DND-41 (cell line): ENCODE measurements around the gene MAP3K1.

ENCODE experiments used
- ATAC-seq: fragments of 200-7000 bp; cut with Tn5 transposase; 3 replicates; pipeline ENCODE4 v1.9.1; 2021; ENCODE audit warnings: low read depth; ENCODE audit not compliant: insufficient read depth
- DNase-seq: peaks from one replicate; pipeline ENCODE4 v3.0.0-alpha.2; 2020
- H2AFZ ChIP-seq: 2 replicates; pipeline ENCODE4 v1.6.0; 2012; ENCODE audit warnings: low read depth, low read length
- H3K27ac ChIP-seq: 2 replicates; pipeline ENCODE4 v1.5.1; 2012; ENCODE audit warnings: low read length, inconsistent platforms
- H3K27me3 ChIP-seq: fragments of 200-600 bp; sonication (generic); 2 replicates; pipeline ENCODE4 v1.6.0; 2012; ENCODE audit warnings: low read length, mild to moderate bottlenecking, inconsistent platforms; ENCODE audit not compliant: insufficient read depth, poor library complexity
- H3K36me3 ChIP-seq: 2 replicates; pipeline ENCODE4 v1.5.1; 2012; ENCODE audit warnings: low read length, inconsistent platforms; ENCODE audit not compliant: insufficient read depth
- H3K4me1 ChIP-seq: 2 replicates; pipeline ENCODE4 v1.5.1; 2012; ENCODE audit warnings: mild to moderate bottlenecking, low read length; ENCODE audit not compliant: insufficient read depth
- H3K4me2 ChIP-seq: 2 replicates; pipeline ENCODE4 v1.6.0; 2012; ENCODE audit warnings: mild to moderate bottlenecking, moderate library complexity, low read length, inconsistent platforms; ENCODE audit not compliant: insufficient read depth
- H3K4me3 ChIP-seq, 2 experiments: fragments of 200-600 bp in 1 of 2; shearing (Covaris generic) in 1 of 2; 2 replicates each; pipeline ENCODE4 v1.5.1; 2012 to 2016; ENCODE audit warnings: inconsistent platforms in 2 of 2, low read length in 2 of 2, mild to moderate bottlenecking in 2 of 2, low read depth in 1 of 2, moderate library complexity in 1 of 2
- H3K79me2 ChIP-seq: 2 replicates; pipeline ENCODE4 v1.6.0; 2012; ENCODE audit warnings: low read length, inconsistent platforms; ENCODE audit not compliant: insufficient read depth
- H3K9ac ChIP-seq: 2 replicates; pipeline ENCODE4 v1.6.0; 2012; ENCODE audit warnings: low read depth, mild to moderate bottlenecking, inconsistent platforms, low read length, moderate library complexity
- H3K9me3 ChIP-seq: 2 replicates; pipeline ENCODE4 v1.5.1; 2012; ENCODE audit warnings: low read length, moderate library complexity, mild to moderate bottlenecking, inconsistent platforms; ENCODE audit not compliant: insufficient read depth, severe bottlenecking
- H4K20me1 ChIP-seq: 2 replicates; pipeline ENCODE4 v1.6.0; 2012; ENCODE audit warnings: low read length; ENCODE audit not compliant: insufficient read depth
- CTCF ChIP-seq: IDR thresholded peaks from 2 replicates; pipeline ENCODE4 v1.5.1; 2012; ENCODE audit warnings: borderline replicate concordance, low read length, moderate library complexity, mild to moderate bottlenecking; ENCODE audit not compliant: poor library complexity, severe bottlenecking; ENCODE audit errors: extremely low read depth
- EZH2 ChIP-seq: IDR thresholded peaks from 3 replicates; pipeline ENCODE4 v1.6.1; 2012; ENCODE audit warnings: borderline replicate concordance, low read depth, mild to moderate bottlenecking, moderate library complexity, low read length, inconsistent platforms; ENCODE audit not compliant: severe bottlenecking

Gene MAP3K1

GRCh38 chr5:56881571-56881970 is 66.2 kb downstream of the MAP3K1 start:
- Histone ChIP-seq H3K27ac (no peak overlapping the region), H4K20me1 (no peaks in the 10 kb centered on the region), H3K27me3 (no peaks in the 10 kb centered on the region), H3K4me2 (no peak overlapping the region), H3K4me1 (no peaks in the 10 kb centered on the region), H3K36me3 (peaks cover 31% of the 10 kb centered on the region), H3K79me2 (no peaks in the 10 kb centered on the region), H3K9ac (no peak overlapping the region), H3K4me3 (no peak overlapping the region), H3K9me3 (no peaks in the 10 kb centered on the region), H2AFZ (no peak overlapping the region)
- ATAC-seq, result no peak
- no peak for TF ChIP-seq CTCF
- DNase-seq, result no peak

GRCh38 chr5:56893251-56893951 is 78.1 kb downstream of the MAP3K1 start:
- no peaks in the 10 kb centered on the region for H3K9me3 ChIP-seq
- peaks cover 5% of the 10 kb centered on the region; the same call in 1 of the 2 replicates for H3K36me3 ChIP-seq
- no peaks in the 10 kb centered on the region for H3K4me1 ChIP-seq
- no peaks in the 10 kb centered on the region for H3K79me2 ChIP-seq
- H3K9ac ChIP-seq, result no peak overlapping the region
- ATAC-seq, result no peak
- H3K4me2 ChIP-seq, result no peak overlapping the region
- DNase-seq, result no peak
- H3K27ac ChIP-seq, result no peak overlapping the region
- no peaks in the 10 kb centered on the region for H3K27me3 ChIP-seq
- no peak overlapping the region for H3K4me3 ChIP-seq
- no peaks in the 10 kb centered on the region for H4K20me1 ChIP-seq
- H2AFZ ChIP-seq, result no peak overlapping the region
- TF ChIP-seq EZH2, result no peak
- no peak for TF ChIP-seq CTCF

DNA sequence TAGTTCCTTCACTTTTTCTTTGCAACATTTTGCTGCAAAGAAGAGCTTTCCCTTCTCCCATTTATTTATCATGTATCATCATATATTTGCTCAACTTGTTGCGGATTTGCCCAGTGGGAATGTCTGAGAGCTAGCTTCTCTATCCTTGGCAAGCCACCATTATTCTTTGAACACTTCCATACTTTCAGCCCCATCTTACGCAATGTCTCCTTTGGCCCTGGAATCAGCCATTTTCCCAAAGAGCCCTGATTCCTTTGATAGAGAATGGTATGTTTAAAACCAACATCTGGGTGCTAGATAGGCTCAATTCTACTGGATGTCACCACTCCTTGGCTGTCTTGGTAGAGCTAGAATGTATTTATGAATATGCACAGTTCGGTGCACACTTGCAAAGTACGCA is 81.4 kb downstream of the MAP3K1 start:
- no peak overlapping the region for H3K4me3 ChIP-seq
- TF ChIP-seq CTCF, result no peak
- ATAC-seq (no peak), DNase-seq (no peak)
- H3K9me3 ChIP-seq, result no peaks in the 10 kb centered on the region
- H3K4me2 ChIP-seq, result no peak overlapping the region
- no peak overlapping the region for H3K9ac ChIP-seq
- H3K79me2 ChIP-seq, result no peaks in the 10 kb centered on the region
- no peak overlapping the region for H3K27ac ChIP-seq
- H4K20me1 ChIP-seq, result no peaks in the 10 kb centered on the region
- no peaks in the 10 kb centered on the region for H3K27me3 ChIP-seq
- no peak overlapping the region for H2AFZ ChIP-seq
- H3K36me3 ChIP-seq, result no peaks in the 10 kb centered on the region; the same call in 1 of the 2 replicates
- no peaks in the 10 kb centered on the region; the same call in 1 of the 2 replicates for H3K4me1 ChIP-seq
